SK-N-MC (cell line): ENCODE results near the gene RBM20.
A peak's percentile ranks its signal among the peaks of the same experiment; 100 is the strongest.

Experiments used
- DNase-seq: peaks from one replicate; pipeline ENCODE4 v3.0.0-alpha.2; 2011; ENCODE audit warnings: low read depth, low spot score
- H3K27ac ChIP-seq: fragments of 200-600 bp; sonication (generic); 2 replicates; pipeline ENCODE4 v1.5.1; 2016; ENCODE audit warnings: mixed run types
- H3K36me3 ChIP-seq: fragments of 200-600 bp; sonication (generic); 2 replicates; pipeline ENCODE4 v1.6.1; 2017; ENCODE audit warnings: antibody characterized with exemption, low read length, mixed read lengths; ENCODE audit not compliant: insufficient read depth
- H3K4me3 ChIP-seq: fragments of 200-600 bp; sonication (generic); 2 replicates; pipeline ENCODE4 v1.5.1; 2016
- H3K9ac ChIP-seq: fragments of 200-600 bp; sonication (generic); 2 replicates; pipeline ENCODE4 v1.8.0; 2017; ENCODE audit warnings: mixed run types, mixed read lengths; ENCODE audit not compliant: insufficient read length
- H3K9me3 ChIP-seq: fragments of 200-600 bp; sonication (generic); 2 replicates; pipeline ENCODE4 v1.6.1; 2017; ENCODE audit warnings: low read depth, mild to moderate bottlenecking, antibody characterized with exemption, low read length, moderate library complexity, mixed read lengths
- EZH2 ChIP-seq: fragments of 200-600 bp; sonication (generic); IDR thresholded peaks from one replicate; pipeline ENCODE4 v1.6.1; 2017; ENCODE audit warnings: antibody characterized with exemption
- FOXP2 ChIP-seq: optimal IDR thresholded peaks from 2 replicates; pipeline ENCODE3; 2011; ENCODE audit warnings: mild to moderate bottlenecking, moderate library complexity; ENCODE audit not compliant: insufficient read depth; ENCODE audit errors: extremely low read length, control extremely low read depth
- POLR2AphosphoS5 ChIP-seq: IDR thresholded peaks from 2 replicates; pipeline ENCODE4 v1.6.1; 2012; ENCODE audit warnings: mild to moderate bottlenecking, low read depth, low read length, borderline replicate concordance

RBM20 gene

GRCh38 chr10:110643035-110643652 is 992 bp upstream of the RBM20 start:
- no peak for DNase-seq
- H3K4me3 ChIP-seq = peak overlapping the region; percentile 70; the same call in 1 of the 2 replicates
- TF ChIP-seq FOXP2 (no peak), POLR2AphosphoS5 (no peak), EZH2 (no peak)
- H3K9me3 ChIP-seq = no peaks in the 10 kb centered on the region
- no peak overlapping the region for H3K27ac ChIP-seq
- no peak overlapping the region for H3K9ac ChIP-seq
- no peaks in the 10 kb centered on the region for H3K36me3 ChIP-seq

DNA sequence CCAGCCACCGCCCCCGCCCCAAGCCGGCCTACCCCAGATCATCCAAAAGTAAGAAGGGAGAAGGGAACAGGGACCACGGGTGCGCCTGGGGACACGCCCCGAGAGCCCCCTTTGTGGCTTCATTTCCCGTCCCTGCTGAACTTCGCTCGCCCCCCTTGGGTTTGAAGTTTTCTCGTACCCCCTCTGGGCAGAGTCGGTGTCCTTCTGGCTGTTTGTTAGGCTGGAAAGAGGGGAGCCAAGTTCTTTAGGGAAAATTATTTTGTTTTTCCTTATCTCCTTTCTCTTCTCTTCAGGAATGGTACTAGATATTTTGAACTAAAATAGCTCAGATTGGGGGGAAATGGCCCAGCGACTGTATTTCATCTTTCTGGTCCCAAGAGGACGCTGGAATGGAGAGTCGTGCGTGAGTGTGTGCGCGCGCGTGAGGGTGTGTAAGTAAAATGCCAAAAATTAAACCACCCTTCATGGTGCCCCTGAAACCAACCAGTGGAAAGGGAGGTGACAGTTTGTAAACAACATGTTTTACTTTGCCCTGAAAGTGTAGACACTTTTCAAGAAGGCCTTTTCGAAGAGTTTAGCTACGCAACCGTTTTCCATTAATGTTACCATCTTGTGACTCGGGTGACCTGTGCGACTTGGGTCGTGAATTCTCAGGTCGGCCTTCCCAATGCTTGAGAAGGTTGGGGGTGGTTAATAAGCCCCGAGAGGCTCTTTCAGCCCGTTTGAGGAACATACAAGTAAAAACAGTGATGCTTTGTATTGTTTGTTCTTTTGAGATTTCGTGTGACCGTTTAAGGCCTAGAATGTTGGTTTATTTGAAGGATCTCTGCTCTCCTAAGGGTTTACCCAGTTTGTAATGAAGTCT is 694 bp downstream of the RBM20 start:
- no peaks in the 10 kb centered on the region for H3K9me3 ChIP-seq

GRCh38 chr10:110646417-110647135 is 2.4 kb downstream of the RBM20 start:
- H3K36me3 ChIP-seq = no peaks in the 10 kb centered on the region
- no peak overlapping the region for H3K27ac ChIP-seq
- TF ChIP-seq FOXP2 = no peak
- no peak for TF ChIP-seq EZH2
- no peak for TF ChIP-seq POLR2AphosphoS5
- DNase-seq = no peak
- no peak overlapping the region for H3K4me3 ChIP-seq
- H3K9me3 ChIP-seq = no peaks in the 10 kb centered on the region
- no peak overlapping the region for H3K9ac ChIP-seq

More for the DNA sequence above, 694 bp downstream of the RBM20 start:
- peak overlapping the region; percentile 70 for H3K4me3 ChIP-seq
- no peak overlapping the region for H3K27ac ChIP-seq
- no peak for DNase-seq
- H3K9ac ChIP-seq = no peak overlapping the region
- H3K36me3 ChIP-seq = no peaks in the 10 kb centered on the region
- TF ChIP-seq POLR2AphosphoS5 (no peak), EZH2 (no peak), FOXP2 (no peak)

GRCh38 chr10:110647136-110647430 is 2.9 kb downstream of the RBM20 start:
- H3K4me3 ChIP-seq = no peak overlapping the region
- H3K36me3 ChIP-seq = no peaks in the 10 kb centered on the region
- TF ChIP-seq EZH2 = no peak
- no peak for TF ChIP-seq POLR2AphosphoS5
- TF ChIP-seq FOXP2 = no peak
- DNase-seq = no peak
- no peaks in the 10 kb centered on the region for H3K9me3 ChIP-seq
- H3K27ac ChIP-seq = no peak overlapping the region
- no peak overlapping the region for H3K9ac ChIP-seq

GRCh38 chr10:110648692-110649346 is 4.7 kb downstream of the RBM20 start:
- H3K27ac ChIP-seq = no peak overlapping the region
- no peak overlapping the region for H3K4me3 ChIP-seq
- TF ChIP-seq POLR2AphosphoS5 = no peak
- no peak for TF ChIP-seq EZH2
- TF ChIP-seq FOXP2 = no peak
- H3K9ac ChIP-seq = no peak overlapping the region
- H3K36me3 ChIP-seq = no peaks in the 10 kb centered on the region
- no peak for DNase-seq
- no peaks in the 10 kb centered on the region for H3K9me3 ChIP-seq

- H3K27ac ChIP-seq = 0 out of 2 replicates have a peak overlapping the region, but pooled peaks have one; percentile 57
- H3K9ac ChIP-seq = no peak overlapping the region
- no peak for DNase-seq
- H3K4me3 ChIP-seq = peak overlapping the region; percentile 55
- no peak for TF ChIP-seq EZH2
- no peak for TF ChIP-seq POLR2AphosphoS5
- TF ChIP-seq FOXP2 = no peak
- no peaks in the 10 kb centered on the region for H3K36me3 ChIP-seq
- H3K9me3 ChIP-seq = no peaks in the 10 kb centered on the region
These were observed 5.5 kb downstream of the RBM20 start for GRCh38 chr10:110649347-110650264.

DNA sequence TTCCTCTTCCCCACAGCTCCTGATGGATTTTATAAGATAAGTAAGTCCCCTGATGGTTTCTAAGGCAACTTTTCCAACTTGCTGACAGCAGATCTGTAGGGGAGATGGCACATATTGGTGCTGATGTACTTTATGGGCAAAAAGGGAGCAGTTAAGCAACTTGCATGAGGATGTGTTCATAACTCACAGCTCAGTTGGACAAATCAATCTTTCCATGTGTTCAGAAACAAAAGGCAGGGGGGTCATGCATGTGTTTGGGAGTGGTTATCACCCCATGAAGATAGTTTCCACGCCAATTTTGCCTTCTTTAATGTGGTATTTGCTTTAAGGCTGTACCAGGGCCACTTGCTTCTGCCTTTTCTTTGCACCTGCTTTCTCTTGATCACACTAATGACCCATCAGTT is 6.1 kb downstream of the RBM20 start:
- no peaks in the 10 kb centered on the region for H3K9me3 ChIP-seq
- H3K9ac ChIP-seq = no peak overlapping the region
- TF ChIP-seq FOXP2 (no peak), EZH2 (no peak), POLR2AphosphoS5 (no peak)
- no peaks in the 10 kb centered on the region for H3K36me3 ChIP-seq
- DNase-seq = no peak
- H3K4me3 ChIP-seq = peak overlapping the region; percentile 55
- no peak overlapping the region for H3K27ac ChIP-seq
